Type B pancreatic cell (in vitro differentiated cells): ENCODE measurements around the gene DAZAP2. TPM values are rescaled to one million over a fixed set of nuclear protein-coding genes. Genes with fewer than 3 reads are reported as not detected.
A peak's percentile ranks its signal among the peaks of the same experiment; 100 is the strongest.

Source experiments
- DNase-seq: peaks from one replicate; pipeline ENCODE4 v3.0.0; 2021; ENCODE audit warnings: mixed read lengths; ENCODE audit not compliant: unreplicated experiment; ENCODE audit errors: extremely low spot score
- H3K27ac Mint-ChIP-seq: 2 replicates; pipeline ENCODE4 v1.8.0; 2021; ENCODE audit warnings: mild to moderate bottlenecking, mixed read lengths
- H3K27me3 Mint-ChIP-seq: 2 replicates; pipeline ENCODE4 v1.8.0; 2021; ENCODE audit warnings: mixed read lengths
- H3K36me3 Mint-ChIP-seq: 2 replicates; pipeline ENCODE4 v1.8.0; 2021; ENCODE audit warnings: mixed read lengths
- H3K4me1 Mint-ChIP-seq: one replicate; pipeline ENCODE4 v1.8.0; 2021; ENCODE audit warnings: mixed read lengths; ENCODE audit not compliant: unreplicated experiment
- H3K4me3 Mint-ChIP-seq: 2 replicates; pipeline ENCODE4 v1.8.0; 2021; ENCODE audit warnings: mild to moderate bottlenecking, mixed read lengths
- H3K9me3 Mint-ChIP-seq: 2 replicates; pipeline ENCODE4 v1.8.0; 2021; ENCODE audit warnings: mixed read lengths
- total RNA-seq: library from RNA; stranded (reverse); gene quantifications from 2 replicates; pipeline ENCODE4 v1.2.1, GENCODE V29; 2021; ENCODE audit warnings: low replicate concordance
- TF ChIP-seq, protein P1 (sequence below): fragments of 200-600 bp; sonication (generic); conservative IDR thresholded peaks from 2 replicates; pipeline ENCODE4 v1.5.0; 2021; ENCODE audit warnings: antibody characterized with exemption, mild to moderate bottlenecking

Gene DAZAP2
- total RNA-seq, 1 donor from 2014 or later: 89.0 TPM

DNA sequence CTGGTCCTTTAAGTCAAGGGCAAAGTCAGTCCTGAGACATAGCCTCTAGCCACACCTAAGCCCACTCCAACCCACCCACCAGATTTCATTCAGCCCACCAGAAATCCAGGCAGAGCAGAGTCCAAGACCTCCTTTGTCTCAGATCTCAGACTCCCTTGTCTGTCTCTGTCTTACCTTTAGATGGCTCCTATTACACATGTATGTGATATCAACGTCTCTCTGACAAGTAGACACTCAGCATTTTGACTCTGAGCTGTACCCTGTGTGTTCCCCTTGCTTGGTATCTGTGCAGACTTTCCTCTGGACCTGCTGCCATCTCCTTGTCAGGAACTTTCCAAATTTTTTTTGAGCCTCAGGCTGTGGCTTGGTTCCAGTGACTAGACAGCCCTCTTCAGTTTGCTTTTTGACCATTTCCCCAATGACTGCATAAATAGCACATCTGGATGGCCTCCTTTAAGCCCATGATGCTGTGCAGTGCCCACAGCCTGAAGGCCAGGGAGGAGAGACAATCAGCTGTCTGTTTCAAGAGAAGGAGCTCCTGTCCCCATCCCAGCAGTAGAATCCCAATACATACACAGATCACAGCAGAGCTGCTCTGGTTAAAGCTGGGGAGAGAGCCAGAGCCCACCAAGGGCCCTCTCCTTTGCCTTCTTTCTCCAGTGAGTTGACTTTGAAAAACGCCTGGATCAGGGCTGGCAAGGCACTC lies 27.8 kb upstream of the DAZAP2 start:
- H3K27me3 Mint-ChIP-seq: no peaks in the 10 kb centered on the region
- no peaks in the 10 kb centered on the region for H3K9me3 Mint-ChIP-seq

DNA sequence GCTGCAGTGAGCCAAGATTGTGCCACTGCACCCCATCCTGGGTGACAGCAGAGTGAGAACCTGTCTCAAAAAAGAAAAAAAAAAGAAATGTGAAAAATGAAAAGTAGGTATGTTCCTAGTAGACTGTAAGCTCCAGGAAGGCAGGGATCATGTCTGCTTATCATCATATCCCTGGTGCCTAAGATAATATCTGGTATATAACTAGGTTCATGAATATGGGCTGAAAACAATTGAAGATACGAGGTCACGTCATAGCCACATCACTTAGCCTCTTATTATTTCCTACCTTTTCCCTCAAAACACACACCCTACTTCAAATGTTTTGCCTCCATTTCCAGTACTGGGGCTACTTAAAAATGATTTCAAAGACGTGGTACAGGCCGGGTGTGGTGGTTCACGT lies 23.7 kb upstream of the DAZAP2 start:
- no peak for DNase-seq
- no peak overlapping the region for H3K27ac Mint-ChIP-seq
- H3K36me3 Mint-ChIP-seq: peaks cover 7% of the 10 kb centered on the region
- no peaks in the 10 kb centered on the region for H3K9me3 Mint-ChIP-seq
- no peaks in the 10 kb centered on the region for H3K27me3 Mint-ChIP-seq
- no peak overlapping the region for H3K4me3 Mint-ChIP-seq
- H3K4me1 Mint-ChIP-seq: peaks cover 15% of the 10 kb centered on the region
- TF ChIP-seq, protein P1, sequence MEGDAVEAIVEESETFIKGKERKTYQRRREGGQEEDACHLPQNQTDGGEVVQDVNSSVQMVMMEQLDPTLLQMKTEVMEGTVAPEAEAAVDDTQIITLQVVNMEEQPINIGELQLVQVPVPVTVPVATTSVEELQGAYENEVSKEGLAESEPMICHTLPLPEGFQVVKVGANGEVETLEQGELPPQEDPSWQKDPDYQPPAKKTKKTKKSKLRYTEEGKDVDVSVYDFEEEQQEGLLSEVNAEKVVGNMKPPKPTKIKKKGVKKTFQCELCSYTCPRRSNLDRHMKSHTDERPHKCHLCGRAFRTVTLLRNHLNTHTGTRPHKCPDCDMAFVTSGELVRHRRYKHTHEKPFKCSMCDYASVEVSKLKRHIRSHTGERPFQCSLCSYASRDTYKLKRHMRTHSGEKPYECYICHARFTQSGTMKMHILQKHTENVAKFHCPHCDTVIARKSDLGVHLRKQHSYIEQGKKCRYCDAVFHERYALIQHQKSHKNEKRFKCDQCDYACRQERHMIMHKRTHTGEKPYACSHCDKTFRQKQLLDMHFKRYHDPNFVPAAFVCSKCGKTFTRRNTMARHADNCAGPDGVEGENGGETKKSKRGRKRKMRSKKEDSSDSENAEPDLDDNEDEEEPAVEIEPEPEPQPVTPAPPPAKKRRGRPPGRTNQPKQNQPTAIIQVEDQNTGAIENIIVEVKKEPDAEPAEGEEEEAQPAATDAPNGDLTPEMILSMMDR: no peak

More for the DNA sequence above, 27.8 kb upstream of the DAZAP2 start:
- H3K36me3 Mint-ChIP-seq: peaks cover 7% of the 10 kb centered on the region
- no peaks in the 10 kb centered on the region for H3K4me1 Mint-ChIP-seq
- H3K27ac Mint-ChIP-seq: no peak overlapping the region
- no peak overlapping the region for H3K4me3 Mint-ChIP-seq
- TF ChIP-seq, protein P1: no peak
- DNase-seq: no peak

DNA sequence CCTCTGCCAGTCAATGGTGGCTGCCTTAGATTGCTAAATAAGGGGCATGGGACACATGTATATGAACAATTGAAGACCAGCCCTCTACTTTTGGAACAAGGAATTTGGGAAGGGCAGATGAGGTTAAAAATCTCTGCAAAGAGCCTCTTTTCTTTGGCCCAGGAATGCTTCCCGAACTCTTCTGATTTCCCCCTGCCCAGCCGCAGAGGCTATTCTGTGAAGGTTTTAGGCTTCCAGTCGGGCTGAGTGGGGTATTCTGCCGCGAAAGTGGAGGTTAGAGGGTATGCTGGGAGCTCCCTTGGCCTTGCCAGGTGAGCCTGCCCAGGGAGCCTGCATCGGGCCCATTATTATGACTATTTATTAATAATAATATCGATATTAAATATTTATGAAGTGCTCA lies 22.0 kb upstream of the DAZAP2 start:
- Mint-ChIP-seq H3K36me3 (peaks cover 7% of the 10 kb centered on the region), H3K9me3 (no peaks in the 10 kb centered on the region), H3K27me3 (no peaks in the 10 kb centered on the region), H3K4me3 (peak overlapping the region; percentile 82), H3K4me1 (peaks cover 15% of the 10 kb centered on the region), H3K27ac (peak overlapping the region; percentile 76)
- TF ChIP-seq, protein P1: no peak
- DNase-seq: no peak

DNA sequence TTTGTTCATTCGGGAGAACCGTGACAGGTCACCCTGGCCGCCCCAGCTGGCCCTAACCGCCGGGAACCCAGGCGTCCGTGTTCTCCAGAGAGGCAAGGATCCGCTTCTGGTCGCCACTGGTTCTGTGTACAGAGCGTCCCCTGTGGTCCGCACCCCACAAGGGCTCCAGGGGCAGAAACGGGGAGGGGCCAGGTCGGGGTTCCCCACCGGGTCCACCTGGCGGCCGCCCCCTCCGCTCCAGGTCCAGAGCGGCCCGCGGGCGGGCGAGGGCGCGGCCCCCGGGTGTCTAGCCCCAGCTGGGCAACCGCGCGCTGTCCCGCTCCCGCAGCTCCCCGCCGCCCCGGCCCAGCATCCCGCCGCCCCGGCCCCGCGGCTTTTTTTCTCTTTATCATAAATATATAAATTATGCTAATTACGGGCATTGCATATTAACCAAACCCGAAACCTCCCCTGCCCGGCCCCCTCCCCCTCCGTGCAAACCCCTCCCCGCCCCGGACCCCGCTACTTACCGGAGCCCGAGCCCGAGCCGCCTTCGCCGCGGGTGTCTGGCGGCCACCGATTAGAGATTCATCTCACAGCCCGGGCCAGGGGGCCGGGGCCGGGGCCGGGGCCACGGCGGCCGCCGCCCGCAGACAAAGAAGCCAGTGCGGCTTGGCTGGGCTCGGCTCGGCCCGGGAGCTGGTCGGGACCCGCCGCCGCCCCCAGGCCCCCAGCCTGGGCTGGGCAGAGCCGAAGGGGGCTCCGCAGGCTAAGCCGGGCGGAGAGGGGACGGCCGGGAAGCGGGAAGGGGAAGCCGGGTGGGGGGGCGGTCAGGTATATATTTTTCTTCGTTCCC lies 21.3 kb upstream of the DAZAP2 start:
- no peaks in the 10 kb centered on the region for H3K27me3 Mint-ChIP-seq
- H3K9me3 Mint-ChIP-seq: no peaks in the 10 kb centered on the region
- no peak for DNase-seq
- peak overlapping the region; percentile 53 for H3K27ac Mint-ChIP-seq
- peak overlapping the region; percentile 90 for H3K4me3 Mint-ChIP-seq
- TF ChIP-seq, protein P1: no peak
- peaks cover 7% of the 10 kb centered on the region for H3K36me3 Mint-ChIP-seq
- H3K4me1 Mint-ChIP-seq: peaks cover 15% of the 10 kb centered on the region

DNA sequence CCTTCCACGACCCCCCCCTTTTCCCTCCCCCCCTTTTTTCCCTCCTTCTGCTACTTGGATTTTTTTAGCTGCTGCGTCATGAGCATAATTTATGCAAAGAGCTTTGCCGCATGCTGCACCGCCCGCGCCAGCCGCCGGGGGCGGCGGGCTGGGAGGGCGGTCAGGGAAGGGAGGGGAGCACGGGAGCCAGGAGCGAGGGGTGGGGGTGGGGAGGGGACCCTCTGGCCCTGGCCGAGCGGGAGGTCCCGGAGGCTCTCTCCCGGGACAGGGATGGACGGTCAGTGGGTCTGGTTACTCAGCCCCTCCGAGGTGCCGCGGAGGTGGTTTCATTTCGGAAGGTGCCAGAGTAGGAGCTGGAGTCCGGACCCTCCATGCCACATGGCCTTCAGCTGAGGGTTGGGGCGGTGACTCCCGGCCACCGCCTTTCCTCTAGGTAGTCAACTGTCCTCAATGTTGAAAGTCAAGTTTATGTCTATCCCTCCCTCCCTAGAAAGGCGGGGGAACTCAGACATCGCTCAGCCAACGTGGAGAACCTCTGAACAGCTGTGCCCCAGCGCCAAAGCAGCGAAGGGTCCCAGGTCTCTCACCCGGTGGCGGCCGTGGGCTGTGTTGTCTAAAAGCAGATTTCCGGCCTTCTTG lies 20.5 kb upstream of the DAZAP2 start, which contains the start of gene POU6F1:
Gene POU6F1, minus strand, starts transcription at position 95 of the 639 bp plus-strand sequence. CDS start 11,226 bp downstream, outside the sequence.
- DNase-seq: peak; percentile 79
- TF ChIP-seq, protein P1: peak; percentile 74

More for the DNA sequence above, 20.5 kb upstream of the DAZAP2 start, which contains the start of gene POU6F1:
- Mint-ChIP-seq H3K27ac (peak within 1 kb of the TSS; percentile 92), H3K36me3 (peaks cover 7% of the 10 kb centered on the region), H3K4me3 (peak within 1 kb of the TSS; percentile 90), H3K4me1 (peaks cover 15% of the 10 kb centered on the region), H3K27me3 (no peaks in the 10 kb centered on the region), H3K9me3 (no peaks in the 10 kb centered on the region)
